Heart left ventricle (tissue), 16 donors: ENCODE measurements around the gene VPS33B. TPM values are rescaled to one million over a fixed set of nuclear protein-coding genes. Genes with fewer than 3 reads are reported as not detected.

Source experiments
- ATAC-seq, 4 donors: fragments of 200-7000 bp; cut with Tn5 transposase; one replicate each; pipeline ENCODE4 v1.9.1; 2020 to 2022; ENCODE audit warnings: moderate library complexity in 4 of 4, mild to moderate bottlenecking in 3 of 4, moderate number of reproducible peaks in 1 of 4
- DNase-seq, 5 donors: peaks; one replicate each; pipeline ENCODE4 v3.0.0-alpha.2; 2020
- H3K27ac ChIP-seq, 12 donors: fragments of 200-600 bp; sonication (generic) in 4 of 12; one replicate each; pipeline versions ENCODE4 v1.5.0 to v1.8.0; 2016 to 2022; ENCODE audit warnings: mild to moderate bottlenecking in 2 of 12
- H3K27me3 ChIP-seq, 9 donors: fragments of 200-600 bp; sonication (generic) in 2 of 9; one replicate each; pipeline versions ENCODE4 v1.5.1 to v1.8.0; 2016 to 2022; ENCODE audit warnings: mild to moderate bottlenecking in 3 of 9
- H3K36me3 ChIP-seq, 9 donors: fragments of 200-600 bp; sonication (generic) in 2 of 9; one replicate each; pipeline versions ENCODE4 v1.5.0 to v1.8.0; 2018 to 2022; ENCODE audit warnings: mild to moderate bottlenecking in 2 of 9
- H3K4me1 ChIP-seq, 12 donors: fragments of 200-600 bp; sonication (generic) in 4 of 12; one replicate each; pipeline versions ENCODE4 v1.5.0 to v1.8.0; 2016 to 2022; ENCODE audit warnings: mild to moderate bottlenecking in 3 of 12
- H3K4me3 ChIP-seq, 12 donors: fragments of 200-600 bp; sonication (generic) in 4 of 12; one replicate each; pipeline versions ENCODE4 v1.5.0 to v1.8.0; 2017 to 2022; ENCODE audit warnings: mild to moderate bottlenecking in 9 of 12, moderate library complexity in 4 of 12
- H3K9me3 ChIP-seq, 12 donors: fragments of 200-600 bp; sonication (generic) in 4 of 12; one replicate each; pipeline versions ENCODE4 v1.5.0 to v1.8.0; 2016 to 2022; ENCODE audit warnings: mild to moderate bottlenecking in 1 of 12
- POLR2A ChIP-seq, 2 donors: fragments of 450-650 bp; IDR thresholded peaks; one replicate each; pipeline ENCODE4 v1.6.1; 2017; ENCODE audit warnings: antibody characterized with exemption in 2 of 2, mild to moderate bottlenecking in 2 of 2, moderate library complexity in 2 of 2
- WGBS, 4 donors: extraction: QIAGEN DNeasy Blood & Tissue Kit in 2 of 4; methylation state at CpG; one replicate each; pipeline versions ENCODE4 v1.1.5 to v1.1.7; 2013 to 2018; 5-methylcytosine and 5-hydroxymethylcytosine counted together
- intact Hi-C, 10 donors: fragments of 100-400 bp; cut with DNase I; formaldehyde crosslinking; loops; one replicate each; pipeline versions ENCODE4 v1.11.1 to v1.14.2; 2022
- polyA plus RNA-seq, 2 donors: library from polyadenylated mRNA; stranded (reverse); fragments of 200-250 nt; gene quantifications; one replicate each; pipeline ENCODE4 v1.2.3, GENCODE V29; 2013
- total RNA-seq, 9 donors: library from RNA; depleted of rRNA in 2 of 9; stranded (reverse); fragments of >200 nt in 2 of 9; fragmentation: NEBNext Ultra II Directional in 3 of 9; extraction: Animal tissue kit (Norgen Biotek cat#: 25700) in 3 of 9; gene quantifications; one replicate each; pipeline versions ENCODE4 v1.1.0 to v1.2.4, GENCODE V29; 2016 to 2023
- TF ChIP-seq, protein P1 (sequence below), 12 donors: fragments of 200-600 bp; sonication (generic) in 4 of 12; IDR thresholded peaks; one replicate each; pipeline versions ENCODE4 v1.5.0 to v1.8.0; 2018 to 2022; ENCODE audit warnings: antibody characterized with exemption in 12 of 12, mild to moderate bottlenecking in 5 of 12
- donor health status: ischemic (EF 13 %, LVEDD 7.1; RV severe dilation, severe dysfunction).
- donor health status: healthy with polysubstance abuse.
- donor health status: DM: no; HTN: yes; CAD: no.
- donor health status: DM: no; HTN: no; CAD: no.
- donor health status: ischemic (EF 25% LVEDD 6.9; RV normal size, moderate dysfunction).
- donor health status: ischemic (EF 25% LVEDD 5.7; RV mildly dilated, moderate dysfunction).
- donor health status: healthy.
- donor health status: DM: yes; HTN: yes; CAD: no.
- donor health status: ischemic (EF 35%, LVEDD 5.7; RV mildly dilated, moderate dysfunction).
- donor health status: nonischemic (EF 11% LVEDD 7.7; RV severe dilation, severe dysfunction).
- donor health status: DM: yes; HTN: yes; CAD: no.
- donor health status: PGD.
- donor health status: ischemic (EF 29% LVEDD 5.4; RV normal size, mild dysfunction).
- donor health status: nonischemic (EF 23%, LVEDD 6.1; RV moderate dilation, normal function).

Gene VPS33B
- total and polyA plus RNA-seq, 11 donors, result 2.9 to 8.2 (median 5.7) TPM

DNA sequence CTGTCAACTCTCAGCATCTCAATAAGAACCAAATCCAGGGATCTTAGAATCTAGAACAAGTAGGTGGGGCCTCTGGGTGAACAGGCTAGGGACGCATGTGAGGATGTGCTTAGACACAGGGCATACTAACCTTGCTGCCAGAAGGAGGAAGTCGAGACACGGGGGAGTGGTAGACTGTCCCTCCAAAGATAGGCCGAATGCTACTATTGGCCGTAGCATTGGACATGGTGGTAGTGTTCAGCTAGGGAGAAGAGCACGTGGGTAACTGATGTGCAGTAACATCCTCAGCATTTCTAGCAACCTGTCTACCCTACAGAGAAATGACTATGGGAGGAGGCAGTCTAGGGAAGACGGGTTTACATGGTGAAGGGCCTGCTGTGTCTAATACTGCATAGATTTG, 52.1 kb downstream of the VPS33B start:
- H3K27me3 ChIP-seq, result no peaks in the 10 kb centered on the region
- no peak overlapping the region for H3K27ac ChIP-seq
- WGBS, 4 donors, result 88 to 93% (median 91%) methylated on average over 7 of the region's 7 CpGs
- DNase-seq (no peak), ATAC-seq (no peak)
- H3K36me3 ChIP-seq, result peaks cover 0 to 63% (median 17%) of the 10 kb centered on the region in 9 donors
- no peak overlapping the region for H3K4me3 ChIP-seq
- TF ChIP-seq, protein P1, sequence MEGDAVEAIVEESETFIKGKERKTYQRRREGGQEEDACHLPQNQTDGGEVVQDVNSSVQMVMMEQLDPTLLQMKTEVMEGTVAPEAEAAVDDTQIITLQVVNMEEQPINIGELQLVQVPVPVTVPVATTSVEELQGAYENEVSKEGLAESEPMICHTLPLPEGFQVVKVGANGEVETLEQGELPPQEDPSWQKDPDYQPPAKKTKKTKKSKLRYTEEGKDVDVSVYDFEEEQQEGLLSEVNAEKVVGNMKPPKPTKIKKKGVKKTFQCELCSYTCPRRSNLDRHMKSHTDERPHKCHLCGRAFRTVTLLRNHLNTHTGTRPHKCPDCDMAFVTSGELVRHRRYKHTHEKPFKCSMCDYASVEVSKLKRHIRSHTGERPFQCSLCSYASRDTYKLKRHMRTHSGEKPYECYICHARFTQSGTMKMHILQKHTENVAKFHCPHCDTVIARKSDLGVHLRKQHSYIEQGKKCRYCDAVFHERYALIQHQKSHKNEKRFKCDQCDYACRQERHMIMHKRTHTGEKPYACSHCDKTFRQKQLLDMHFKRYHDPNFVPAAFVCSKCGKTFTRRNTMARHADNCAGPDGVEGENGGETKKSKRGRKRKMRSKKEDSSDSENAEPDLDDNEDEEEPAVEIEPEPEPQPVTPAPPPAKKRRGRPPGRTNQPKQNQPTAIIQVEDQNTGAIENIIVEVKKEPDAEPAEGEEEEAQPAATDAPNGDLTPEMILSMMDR (IDR thresholded peaks at IDR 0.05), result no peak
- TF ChIP-seq POLR2A (IDR thresholded peaks at IDR 0.05), result no peak
- intact Hi-C loops, result no loop called here
- no peaks in the 10 kb centered on the region for H3K4me1 ChIP-seq
- no peaks in the 10 kb centered on the region for H3K9me3 ChIP-seq

DNA sequence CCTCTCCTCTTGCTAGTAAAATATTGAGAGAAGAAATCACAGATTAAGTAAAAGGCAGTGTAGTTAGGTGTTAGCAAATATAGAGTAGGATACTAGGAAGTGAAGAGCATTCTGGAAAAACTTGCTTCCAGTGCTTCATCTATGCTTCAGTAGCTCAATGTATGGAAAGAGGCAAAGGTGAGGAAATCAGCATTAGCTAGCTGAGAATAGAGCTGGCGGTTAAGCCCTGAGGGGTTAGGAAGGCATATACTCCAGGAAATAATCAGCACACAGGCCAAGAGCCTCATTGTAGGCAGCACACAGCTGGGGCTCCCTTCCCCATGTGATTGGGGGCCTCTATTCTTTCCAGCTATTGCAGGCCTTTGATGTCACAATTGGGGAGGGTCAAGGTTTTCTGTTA, 54.0 kb downstream of the VPS33B start:
- no peak for DNase-seq
- intact Hi-C loops, result no loop called here
- Histone ChIP-seq H3K9me3 (no peaks in the 10 kb centered on the region), H3K36me3 (peaks cover 0 to 70% (median 31%) of the 10 kb centered on the region in 9 donors), H3K27ac (no peak overlapping the region), H3K4me3 (no peak overlapping the region), H3K27me3 (no peaks in the 10 kb centered on the region), H3K4me1 (no peaks in the 10 kb centered on the region)
- 90 to 100% (median 96%) methylated on average over 1 of the region's 1 CpG for WGBS, 4 donors
- TF ChIP-seq POLR2A (IDR thresholded peaks at IDR 0.05), result no peak
- TF ChIP-seq, protein P1 (IDR thresholded peaks at IDR 0.05), result no peak
- no peak for ATAC-seq

DNA sequence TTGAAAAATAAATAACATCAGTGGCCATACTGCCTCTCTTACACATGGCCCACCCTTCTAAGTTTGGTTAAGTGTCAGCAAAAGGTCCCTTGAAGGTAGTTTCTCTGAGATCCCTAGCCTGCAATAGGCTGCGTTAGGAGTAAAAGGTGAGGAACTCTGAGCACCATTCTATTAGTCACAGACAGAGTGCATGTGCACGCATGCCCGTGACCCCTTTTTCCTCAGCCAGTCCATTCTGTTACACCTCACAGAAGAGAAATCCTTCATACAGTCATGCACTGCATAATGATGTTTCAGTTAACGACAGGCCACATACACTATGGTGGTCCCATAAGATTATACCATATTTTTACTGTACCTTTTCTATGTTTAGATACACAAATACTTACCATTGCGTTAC, 55.2 kb downstream of the VPS33B start:
- Histone ChIP-seq H3K36me3 (peaks cover 0 to 72% (median 39%) of the 10 kb centered on the region in 9 donors), H3K27me3 (no peaks in the 10 kb centered on the region), H3K4me1 (no peaks in the 10 kb centered on the region), H3K4me3 (no peak overlapping the region), H3K9me3 (no peaks in the 10 kb centered on the region), H3K27ac (no peak overlapping the region)
- intact Hi-C loops, result no loop called here
- ATAC-seq (no peak), DNase-seq (no peak)
- 83 to 96% (median 94%) methylated on average over 5 of the region's 5 CpGs for WGBS, 4 donors
- TF ChIP-seq, protein P1 (IDR thresholded peaks at IDR 0.05), result no peak
- TF ChIP-seq POLR2A (IDR thresholded peaks at IDR 0.05), result no peak

DNA sequence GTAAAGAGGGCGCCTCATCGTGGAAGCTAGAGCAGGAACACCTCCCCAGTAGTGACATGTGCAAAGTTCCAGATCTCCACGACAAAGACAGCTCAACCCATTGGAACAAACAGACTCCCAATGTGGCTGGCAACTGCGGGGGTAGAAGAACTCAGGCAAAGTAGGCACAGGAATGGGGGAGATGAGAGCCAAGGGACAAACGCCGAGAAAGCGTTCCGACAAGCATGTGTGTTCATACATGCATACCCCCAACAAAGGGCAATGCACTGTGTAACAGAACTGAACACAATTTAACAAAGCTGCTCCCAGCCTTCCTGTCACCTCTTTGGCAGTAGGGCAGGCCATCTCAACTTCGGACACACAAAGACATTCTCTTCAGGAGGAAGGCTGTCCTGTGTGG, 56.1 kb downstream of the VPS33B start:
- 80 to 89% (median 86%) methylated on average over 9 of the region's 9 CpGs for WGBS, 4 donors
- TF ChIP-seq POLR2A (IDR thresholded peaks at IDR 0.05), result no peak
- TF ChIP-seq, protein P1 (IDR thresholded peaks at IDR 0.05), result no peak
- peaks cover 0 to 81% (median 48%) of the 10 kb centered on the region in 9 donors for H3K36me3 ChIP-seq

More for the DNA sequence above, 56.1 kb downstream of the VPS33B start:
- Histone ChIP-seq H3K27me3 (no peaks in the 10 kb centered on the region), H3K27ac (no peak overlapping the region), H3K4me3 (no peak overlapping the region), H3K9me3 (no peaks in the 10 kb centered on the region), H3K4me1 (peaks cover 0 to 2% (median 0%) of the 10 kb centered on the region in 12 donors)
- ATAC-seq (no peak), DNase-seq (no peak)
- intact Hi-C loops, result no loop called here
